H1 (cell line): Measurements from ENCODE around the gene PDCD10. TPM values are rescaled to one million over a fixed set of nuclear protein-coding genes. Genes with fewer than 3 reads are reported as not detected.

Experiments used
- CTCF ChIA-PET: fragments of 300-600 bp; sonication (Branson Sonifier 250); formaldehyde crosslinking; loops from one replicate; lab custom pipeline; 2021; ENCODE audit not compliant: partially characterized antibody; lab: Charles Lee
- POLR2A ChIA-PET: fragments of 300-600 bp; sonication (Branson Sonifier 250); formaldehyde crosslinking; loops from one replicate; lab custom pipeline; 2021; ENCODE audit warnings: inconsistent platforms; ENCODE audit not compliant: partially characterized antibody; lab: Charles Lee
- DNase-seq, 2 experiments: peaks; one replicate each; pipeline versions ENCODE4 v3.0.0 to v3.0.0-alpha.2; 2010 to 2022; ENCODE audit warnings: low spot score in 2 of 2, low read depth in 1 of 2, mixed read lengths in 1 of 2
- FAIRE-seq: peaks from 2 replicates; lab custom pipeline; 2011; peaks lifted over from hg19 to GRCh38; lab: Jason Lieb, UNC
- H2AFZ ChIP-seq: 2 replicates; pipeline ENCODE4 v1.8.1; 2012; ENCODE audit warnings: low read length, inconsistent platforms
- H2AK5ac ChIP-seq: 2 replicates; pipeline ENCODE4 v1.6.1; 2013; ENCODE audit warnings: low read depth, low read length
- H2BK120ac ChIP-seq: replicated peaks from 2 replicates; pipeline ENCODE3; 2013; ENCODE audit warnings: low read depth, low read length, inconsistent platforms
- H2BK12ac ChIP-seq: 2 replicates; pipeline ENCODE4 v1.6.1; 2013; ENCODE audit warnings: low read depth, low read length
- H2BK15ac ChIP-seq: 2 replicates; pipeline ENCODE4 v1.6.1; 2013; ENCODE audit warnings: low read length
- H2BK20ac ChIP-seq: 2 replicates; pipeline ENCODE4 v1.6.1; 2013; ENCODE audit warnings: low read length
- H2BK5ac ChIP-seq: 2 replicates; pipeline ENCODE4 v1.6.1; 2013; ENCODE audit warnings: low read depth, low read length
- H3K14ac ChIP-seq: 2 replicates; pipeline ENCODE4 v1.6.1; 2013; ENCODE audit warnings: inconsistent platforms; ENCODE audit not compliant: insufficient read length
- H3K18ac ChIP-seq: 2 replicates; pipeline ENCODE4 v1.6.1; 2013; ENCODE audit warnings: low read length; ENCODE audit errors: extremely low read depth
- H3K23ac ChIP-seq: 2 replicates; pipeline ENCODE4 v1.6.1; 2013; ENCODE audit warnings: inconsistent platforms; ENCODE audit not compliant: insufficient read length
- H3K23me2 ChIP-seq: 2 replicates; pipeline ENCODE4 v1.6.1; 2013; ENCODE audit warnings: low read depth, low read length
- H3K27ac ChIP-seq: 2 replicates; pipeline ENCODE4 v1.6.1; 2011; ENCODE audit warnings: low read depth, low read length, inconsistent platforms
- H3K27me3 ChIP-seq, 4 experiments: replicated peaks in 1 of 4; 1 replicate in 1 of 4; 2 replicates in 3 of 4; pipeline versions ENCODE4 v1.6.1 to v1.8.1; 2011 to 2013; ENCODE audit warnings: low read length in 3 of 4, mild to moderate bottlenecking in 3 of 4, inconsistent platforms in 2 of 4, mixed read lengths in 2 of 4, moderate library complexity in 1 of 4; ENCODE audit not compliant: control insufficient read depth in 3 of 4, insufficient read depth in 3 of 4; ENCODE audit errors: extremely low read depth in 1 of 4
- H3K36me3 ChIP-seq, 4 experiments: 2 replicates each; pipeline versions ENCODE4 v1.6.1 to v1.8.1; 2011 to 2013; ENCODE audit warnings: mild to moderate bottlenecking in 4 of 4, low read length in 3 of 4, moderate library complexity in 2 of 4, control low read depth in 1 of 4, inconsistent platforms in 1 of 4; ENCODE audit not compliant: insufficient read depth in 4 of 4, control insufficient read depth in 2 of 4
- H3K4ac ChIP-seq: replicated peaks from 2 replicates; pipeline ENCODE3; 2013; ENCODE audit warnings: low read length, low read depth, mixed read lengths, inconsistent platforms; ENCODE audit not compliant: insufficient read length
- H3K4me1 ChIP-seq, 4 experiments: replicated peaks in 1 of 4; 1 replicate in 1 of 4; 2 replicates in 3 of 4; pipeline versions ENCODE4 v1.6.1 to v1.8.1; 2011 to 2013; ENCODE audit warnings: low read length in 3 of 4, inconsistent platforms in 2 of 4, mixed read lengths in 1 of 4; ENCODE audit not compliant: insufficient read depth in 4 of 4, control insufficient read depth in 3 of 4
- H3K4me2 ChIP-seq, 2 experiments: 2 replicates each; pipeline versions ENCODE4 v1.6.1 to v1.8.1; 2011 to 2013; ENCODE audit warnings: low read depth in 2 of 2, low read length in 2 of 2, control low read depth in 1 of 2, inconsistent platforms in 1 of 2, mild to moderate bottlenecking in 1 of 2; ENCODE audit not compliant: insufficient read depth in 1 of 2
- H3K4me3 ChIP-seq, 4 experiments: fragments of 200-600, 300-600 bp in 1 of 4; sonication (generic), shearing (Covaris generic), sonication (Bioruptor Twin) in 1 of 4; 2 replicates each; pipeline versions ENCODE4 v1.5.1 to v1.8.1; 2011 to 2016; ENCODE audit warnings: low read length in 4 of 4, low read depth in 3 of 4, control low read depth in 2 of 4, inconsistent platforms in 2 of 4, mild to moderate bottlenecking in 2 of 4, mixed read lengths in 1 of 4, moderate library complexity in 1 of 4; ENCODE audit not compliant: insufficient read depth in 2 of 4; ENCODE audit errors: extremely low read depth in 1 of 4
- H3K56ac ChIP-seq: replicated peaks from 2 replicates; pipeline ENCODE3; 2013; ENCODE audit warnings: low read depth, mild to moderate bottlenecking, mixed read lengths, low read length, inconsistent platforms; ENCODE audit not compliant: insufficient read length
- H3K79me1 ChIP-seq: 2 replicates; pipeline ENCODE4 v1.6.1; 2013; ENCODE audit warnings: low read depth, low read length, control low read depth
- H3K79me2 ChIP-seq, 2 experiments: 2 replicates each; pipeline versions ENCODE4 v1.6.1 to v1.8.1; 2012 to 2013; ENCODE audit warnings: low read length in 2 of 2, mild to moderate bottlenecking in 2 of 2, inconsistent platforms in 1 of 2; ENCODE audit not compliant: insufficient read depth in 2 of 2, control insufficient read depth in 1 of 2
- H3K9ac ChIP-seq, 4 experiments: replicated peaks in 1 of 4; 1 replicate in 1 of 4; 2 replicates in 3 of 4; pipeline versions ENCODE4 v1.6.1 to v1.8.1; 2011 to 2013; ENCODE audit warnings: low read depth in 3 of 4, low read length in 3 of 4, control low read depth in 2 of 4, mild to moderate bottlenecking in 2 of 4, moderate library complexity in 2 of 4, inconsistent platforms in 1 of 4; ENCODE audit errors: extremely low read depth in 1 of 4
- H3K9me3 ChIP-seq, 2 experiments: 2 replicates each; pipeline versions ENCODE4 v1.6.1 to v1.8.1; 2012 to 2013; ENCODE audit warnings: mild to moderate bottlenecking in 2 of 2, moderate library complexity in 2 of 2, control low read depth in 1 of 2, inconsistent platforms in 1 of 2, low read depth in 1 of 2, low read length in 1 of 2, mixed read lengths in 1 of 2; ENCODE audit not compliant: insufficient read depth in 2 of 2
- H4K20me1 ChIP-seq, 2 experiments: replicated peaks in 1 of 2; 2 replicates each; pipeline versions ENCODE3 to v1.8.1; 2011 to 2013; ENCODE audit warnings: inconsistent platforms in 2 of 2, low read length in 2 of 2, mild to moderate bottlenecking in 1 of 2; ENCODE audit not compliant: insufficient read depth in 2 of 2, control insufficient read depth in 1 of 2
- H4K5ac ChIP-seq: 2 replicates; pipeline ENCODE4 v1.6.1; 2013; ENCODE audit warnings: low read length, low read depth, mixed read lengths, inconsistent platforms; ENCODE audit not compliant: insufficient read length
- H4K8ac ChIP-seq: 2 replicates; pipeline ENCODE4 v1.8.0; 2013; ENCODE audit warnings: mild to moderate bottlenecking, moderate library complexity, low read length, inconsistent platforms; ENCODE audit not compliant: insufficient read depth; ENCODE audit errors: extremely low read depth
- H4K91ac ChIP-seq: replicated peaks from 2 replicates; pipeline ENCODE3; 2013; ENCODE audit warnings: low read length, mixed read lengths, inconsistent platforms; ENCODE audit not compliant: insufficient read length
- BACH1 ChIP-seq: IDR thresholded peaks from 2 replicates; pipeline ENCODE4 v1.6.1; 2012; ENCODE audit warnings: low read length, improper control_type of control experiment
- BCL11A ChIP-seq, 2 experiments: IDR thresholded peaks; one replicate each; pipeline ENCODE4 v1.6.1; 2011; ENCODE audit warnings: low read depth in 2 of 2, low read length in 2 of 2, mild to moderate bottlenecking in 2 of 2
- CTBP2 ChIP-seq: IDR thresholded peaks from 2 replicates; pipeline ENCODE4 v1.7.0; 2011; ENCODE audit warnings: borderline replicate concordance, mild to moderate bottlenecking, moderate library complexity, mixed read lengths, low read length; ENCODE audit not compliant: insufficient read depth, insufficient read length
- EZH2 ChIP-seq: fragments of 200-600 bp; sonication (generic); IDR thresholded peaks from 2 replicates; pipeline ENCODE4 v1.7.1; 2012; ENCODE audit warnings: low read depth, mild to moderate bottlenecking, moderate library complexity, low read length, inconsistent platforms; ENCODE audit not compliant: severe bottlenecking
- MAFK ChIP-seq: IDR thresholded peaks from 2 replicates; pipeline ENCODE4 v1.6.1; 2012; ENCODE audit warnings: low read depth, mild to moderate bottlenecking, improper control_type of control experiment, low read length
- NRF1 ChIP-seq: IDR thresholded peaks from 2 replicates; pipeline ENCODE4 v1.6.1; 2011; ENCODE audit warnings: mild to moderate bottlenecking, low read depth, low read length, improper control_type of control experiment
- POU5F1 ChIP-seq: IDR thresholded peaks from 2 replicates; pipeline ENCODE4 v1.6.1; 2011; ENCODE audit warnings: low read depth, mild to moderate bottlenecking, low read length, moderate library complexity
- RAD21 ChIP-seq, 2 experiments: IDR thresholded peaks in 1 of 2; conservative IDR thresholded peaks in 1 of 2; 2 replicates each; pipeline ENCODE4 v1.6.1; 2011; ENCODE audit warnings: low read depth in 2 of 2, low read length in 2 of 2, improper control_type of control experiment in 1 of 2, inconsistent platforms in 1 of 2, mild to moderate bottlenecking in 1 of 2, moderate library complexity in 1 of 2
- SP2 ChIP-seq: IDR thresholded peaks from 2 replicates; pipeline ENCODE4 v1.6.1; 2012; ENCODE audit warnings: mild to moderate bottlenecking, low read length, inconsistent platforms
- TAF1 ChIP-seq: IDR thresholded peaks from 2 replicates; pipeline ENCODE4 v1.6.1; 2011; ENCODE audit warnings: mild to moderate bottlenecking, low read depth, low read length
- polyA plus RNA-seq, 7 experiments: library from polyadenylated mRNA; depleted of rRNA in 3 of 7; stranded (reverse) in 5 of 7; unstranded in 2 of 7; fragments of >200 nt in 5 of 7; fragments of 200-250 nt in 2 of 7; gene quantifications; 1 replicate in 5 of 7; 2 replicates in 1 of 7; 4 replicates in 1 of 7; pipeline versions ENCODE4 v1.2.1 to v1.2.3, GENCODE V29; 2011 to 2013; ENCODE audit warnings: missing spikeins in 2 of 7, mixed read lengths in 2 of 7
- total RNA-seq: library from RNA; stranded (reverse); fragmentation: NEBNext Ultra II Directional; extraction: Animal tissue kit (Norgen Biotek cat#: 25700); gene quantifications from 2 replicates; pipeline ENCODE4 v1.2.1, GENCODE V29; 2021
- TF ChIP-seq, protein P1 (sequence below): IDR thresholded peaks from 2 replicates; pipeline ENCODE4 v1.6.1; 2012; ENCODE audit warnings: inconsistent platforms

Gene PDCD10
- total and polyA plus RNA-seq, 2 of the 8 experiments (the other 6 are each of a cell fraction or from before 2014, with no cell fraction given), result 52.0 to 76.6 TPM

DNA sequence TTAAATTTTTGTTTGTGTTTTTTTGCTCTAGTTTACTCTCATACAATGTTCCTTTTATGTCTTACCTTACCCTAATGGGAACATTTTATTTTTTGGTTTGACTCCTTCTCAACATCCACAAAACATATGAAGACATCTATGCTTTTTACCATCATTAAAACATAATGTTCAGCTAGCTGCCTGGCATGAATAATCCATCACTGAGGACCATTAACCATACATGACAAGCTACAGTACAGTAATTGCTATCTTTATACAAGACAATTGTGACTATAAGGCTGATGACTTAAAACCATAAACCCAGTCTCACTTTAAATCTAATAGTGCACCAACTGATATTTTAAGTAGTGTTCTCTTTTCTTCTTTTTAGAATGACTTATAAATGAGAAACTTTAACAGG lies 14.5 kb upstream of the PDCD10 start:
- no peak overlapping the region for H4K5ac ChIP-seq
- ChIA-PET CTCF (interaction anchor here (0.8 to 2.0 kb wide), 2 partner anchors 8 to 17 kb away, joined by 3 to 11 read pairs; no protein-coding TSS in a partner anchor), POLR2A (no interaction called here)
- no peak overlapping the region for H2BK15ac ChIP-seq
- no peak overlapping the region for H4K91ac ChIP-seq
- H3K23me2 ChIP-seq, result no peaks in the 10 kb centered on the region
- no peak overlapping the region for H2BK120ac ChIP-seq
- no peak overlapping the region for H3K23ac ChIP-seq
- no peak overlapping the region for H2BK5ac ChIP-seq
- H2BK20ac ChIP-seq, result no peak overlapping the region
- no peak overlapping the region for H3K4ac ChIP-seq
- H3K36me3 ChIP-seq, result no peaks in the 10 kb centered on the region
- H3K14ac ChIP-seq, result no peak overlapping the region
- FAIRE-seq (no peak), DNase-seq (no peak)
- no peak overlapping the region for H3K18ac ChIP-seq
- no peak overlapping the region for H4K8ac ChIP-seq
- no peaks in the 10 kb centered on the region for H3K4me1 ChIP-seq
- H3K9me3 ChIP-seq, result no peaks in the 10 kb centered on the region
- H2BK12ac ChIP-seq, result no peak overlapping the region
- no peaks in the 10 kb centered on the region for H3K79me1 ChIP-seq
- H3K4me2 ChIP-seq, result no peak overlapping the region
- H2AFZ ChIP-seq, result no peak overlapping the region
- H3K56ac ChIP-seq, result no peak overlapping the region
- H3K9ac ChIP-seq, result no peak overlapping the region
- no peak overlapping the region for H3K27ac ChIP-seq
- no peaks in the 10 kb centered on the region for H4K20me1 ChIP-seq
- H3K27me3 ChIP-seq, result no peaks in the 10 kb centered on the region
- no peak overlapping the region for H2AK5ac ChIP-seq
- H3K4me3 ChIP-seq, result no peak overlapping the region
- no peaks in the 10 kb centered on the region for H3K79me2 ChIP-seq
- no peak for TF ChIP-seq SP2
- no peak for TF ChIP-seq TAF1
- no peak for TF ChIP-seq MAFK
- no peak for TF ChIP-seq BCL11A (IDR thresholded peaks at IDR 0.05; ENCODE audit: low read depth in 2 of 2, low read length in 2 of 2)
- TF ChIP-seq, protein P1, sequence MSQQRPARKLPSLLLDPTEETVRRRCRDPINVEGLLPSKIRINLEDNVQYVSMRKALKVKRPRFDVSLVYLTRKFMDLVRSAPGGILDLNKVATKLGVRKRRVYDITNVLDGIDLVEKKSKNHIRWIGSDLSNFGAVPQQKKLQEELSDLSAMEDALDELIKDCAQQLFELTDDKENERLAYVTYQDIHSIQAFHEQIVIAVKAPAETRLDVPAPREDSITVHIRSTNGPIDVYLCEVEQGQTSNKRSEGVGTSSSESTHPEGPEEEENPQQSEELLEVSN, result no peak
- TF ChIP-seq BACH1, result no peak
- TF ChIP-seq POU5F1, result no peak
- no peak for TF ChIP-seq NRF1
- TF ChIP-seq CTBP2, result no peak
- TF ChIP-seq RAD21 (IDR thresholded peaks at IDR 0.05 in 1 of 2, conservative IDR thresholded peaks at IDR 0.05 in 1 of 2; ENCODE audit: low read depth in 2 of 2, low read length in 2 of 2), result no peak
- TF ChIP-seq EZH2, result no peak
